ENCODE data around the gene IPP.

DNA sequence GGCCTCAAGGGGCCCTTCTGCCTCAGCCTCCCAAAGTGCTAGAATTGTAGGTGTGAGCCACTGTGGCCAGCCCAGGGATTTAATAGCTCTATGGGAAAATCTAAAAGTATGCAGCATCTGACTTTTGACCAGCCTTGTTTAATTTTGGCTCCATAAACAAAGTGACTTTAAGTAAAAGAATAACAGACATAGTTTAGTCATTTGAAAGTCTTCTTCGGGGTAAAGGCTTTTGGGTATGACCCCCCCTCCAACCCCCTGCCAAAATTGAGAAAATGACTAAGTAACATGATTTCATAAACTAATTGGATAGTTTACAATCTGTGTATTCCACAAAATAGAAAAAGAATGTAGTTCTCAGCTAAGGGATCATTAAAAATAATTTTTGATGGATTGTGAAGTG lies 81.1 kb downstream of the IPP start:
- TF ChIP-seq, protein P1, sequence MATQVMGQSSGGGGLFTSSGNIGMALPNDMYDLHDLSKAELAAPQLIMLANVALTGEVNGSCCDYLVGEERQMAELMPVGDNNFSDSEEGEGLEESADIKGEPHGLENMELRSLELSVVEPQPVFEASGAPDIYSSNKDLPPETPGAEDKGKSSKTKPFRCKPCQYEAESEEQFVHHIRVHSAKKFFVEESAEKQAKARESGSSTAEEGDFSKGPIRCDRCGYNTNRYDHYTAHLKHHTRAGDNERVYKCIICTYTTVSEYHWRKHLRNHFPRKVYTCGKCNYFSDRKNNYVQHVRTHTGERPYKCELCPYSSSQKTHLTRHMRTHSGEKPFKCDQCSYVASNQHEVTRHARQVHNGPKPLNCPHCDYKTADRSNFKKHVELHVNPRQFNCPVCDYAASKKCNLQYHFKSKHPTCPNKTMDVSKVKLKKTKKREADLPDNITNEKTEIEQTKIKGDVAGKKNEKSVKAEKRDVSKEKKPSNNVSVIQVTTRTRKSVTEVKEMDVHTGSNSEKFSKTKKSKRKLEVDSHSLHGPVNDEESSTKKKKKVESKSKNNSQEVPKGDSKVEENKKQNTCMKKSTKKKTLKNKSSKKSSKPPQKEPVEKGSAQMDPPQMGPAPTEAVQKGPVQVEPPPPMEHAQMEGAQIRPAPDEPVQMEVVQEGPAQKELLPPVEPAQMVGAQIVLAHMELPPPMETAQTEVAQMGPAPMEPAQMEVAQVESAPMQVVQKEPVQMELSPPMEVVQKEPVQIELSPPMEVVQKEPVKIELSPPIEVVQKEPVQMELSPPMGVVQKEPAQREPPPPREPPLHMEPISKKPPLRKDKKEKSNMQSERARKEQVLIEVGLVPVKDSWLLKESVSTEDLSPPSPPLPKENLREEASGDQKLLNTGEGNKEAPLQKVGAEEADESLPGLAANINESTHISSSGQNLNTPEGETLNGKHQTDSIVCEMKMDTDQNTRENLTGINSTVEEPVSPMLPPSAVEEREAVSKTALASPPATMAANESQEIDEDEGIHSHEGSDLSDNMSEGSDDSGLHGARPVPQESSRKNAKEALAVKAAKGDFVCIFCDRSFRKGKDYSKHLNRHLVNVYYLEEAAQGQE (IDR thresholded peaks at IDR 0.05; ENCODE audit: insufficient read depth in 1 of 2, low read depth in 2 of 2, low read length in 2 of 2): no peak
- TF ChIP-seq POLR2AphosphoS5 (IDR thresholded peaks at IDR 0.05; ENCODE audit: low read depth, low read length): no peak
